BLaER1 (cell line): ENCODE results near the gene TRIM15.

ENCODE experiments used
- H3K27ac ChIP-seq: shearing (Covaris generic); formaldehyde crosslinking; 2 replicates; pipeline ENCODE4 v1.8.1; 2022
- H3K27me3 ChIP-seq: shearing (Covaris generic); formaldehyde crosslinking; 2 replicates; pipeline ENCODE4 v1.8.1; 2022
- H3K36me3 ChIP-seq: shearing (Covaris generic); formaldehyde crosslinking; 2 replicates; pipeline ENCODE4 v1.8.1; 2022
- H3K4me1 ChIP-seq: shearing (Covaris generic); formaldehyde crosslinking; 2 replicates; pipeline ENCODE4 v1.8.1; 2022
- H3K4me2 ChIP-seq: shearing (Covaris generic); formaldehyde crosslinking; 2 replicates; pipeline ENCODE4 v1.8.1; 2022
- H3K4me3 ChIP-seq: shearing (Covaris generic); formaldehyde crosslinking; 2 replicates; pipeline ENCODE4 v1.8.1; 2022
- H3K9ac ChIP-seq: shearing (Covaris generic); formaldehyde crosslinking; 2 replicates; pipeline ENCODE4 v1.8.1; 2022
- H3K9me3 ChIP-seq: shearing (Covaris generic); formaldehyde crosslinking; 2 replicates; pipeline ENCODE4 v1.8.1; 2022
- H4K20me1 ChIP-seq: shearing (Covaris generic); formaldehyde crosslinking; 2 replicates; pipeline ENCODE4 v1.8.1; 2022
- Cebpa-rat ChIP-seq: shearing (Covaris generic); IDR thresholded peaks from 2 replicates; pipeline ENCODE4 v1.8.1; 2022

Gene TRIM15

DNA sequence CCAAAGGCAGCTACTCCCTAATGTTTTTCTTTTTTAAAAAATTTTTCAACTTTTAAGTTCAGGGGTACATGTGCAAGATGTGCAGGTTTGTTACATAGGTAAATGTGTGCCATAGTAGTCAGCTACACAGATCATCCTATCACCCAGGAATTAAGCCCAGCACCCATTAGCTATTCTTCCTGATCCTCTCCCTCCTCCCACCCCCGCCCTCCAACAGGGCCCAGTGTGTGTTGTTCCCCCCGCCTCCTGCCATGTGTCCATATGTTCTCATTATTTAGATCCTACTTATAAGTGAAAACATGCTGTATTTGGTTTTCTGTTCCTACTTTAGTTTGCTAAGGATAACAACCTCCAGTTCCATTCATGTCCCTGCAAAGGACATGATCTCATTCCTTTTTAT lies 12.4 kb downstream of the TRIM15 start:
- Histone ChIP-seq H3K4me1 (no peaks in the 10 kb centered on the region), H3K36me3 (no peaks in the 10 kb centered on the region), H3K9me3 (peaks cover 15% of the 10 kb centered on the region), H3K9ac (no peak overlapping the region), H3K27ac (no peak overlapping the region), H3K4me2 (no peak overlapping the region), H3K27me3 (peaks cover 19% of the 10 kb centered on the region), H4K20me1 (no peaks in the 10 kb centered on the region), H3K4me3 (no peak overlapping the region)
- TF ChIP-seq Cebpa-rat = no peak

- Histone ChIP-seq H4K20me1 (no peaks in the 10 kb centered on the region), H3K36me3 (peaks cover 13% of the 10 kb centered on the region; the same call in 1 of the 2 replicates), H3K27me3 (no peaks in the 10 kb centered on the region), H3K27ac (no peak overlapping the region), H3K9ac (no peak overlapping the region), H3K4me2 (no peak overlapping the region), H3K9me3 (peaks cover 28% of the 10 kb centered on the region), H3K4me1 (no peaks in the 10 kb centered on the region), H3K4me3 (no peak overlapping the region)
- TF ChIP-seq Cebpa-rat = no peak
Measured at GRCh38 chr6:30178837-30179236, 15.5 kb downstream of the TRIM15 start.

DNA sequence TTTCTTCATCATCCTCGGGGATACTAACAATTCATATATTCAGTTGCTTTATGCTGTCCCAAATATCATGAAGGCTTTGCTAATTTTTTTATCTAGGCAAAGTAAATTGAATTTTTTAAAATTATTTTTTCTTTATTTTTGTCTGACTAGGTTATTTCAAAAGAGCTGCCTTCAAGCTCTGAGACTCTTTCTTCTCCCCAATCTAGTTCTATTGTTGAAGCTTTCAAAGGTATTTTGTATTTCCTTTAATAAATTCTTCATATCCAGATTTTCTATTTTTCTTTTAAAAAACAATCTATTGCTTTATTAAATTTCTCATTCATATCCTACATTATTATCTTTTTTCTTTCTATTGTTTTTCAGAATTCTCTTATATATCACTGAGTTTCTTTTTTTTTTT lies 16.8 kb downstream of the TRIM15 start:
- Histone ChIP-seq H3K4me2 (no peak overlapping the region), H3K27me3 (no peaks in the 10 kb centered on the region), H3K9ac (no peak overlapping the region), H4K20me1 (no peaks in the 10 kb centered on the region), H3K4me3 (no peak overlapping the region), H3K27ac (no peak overlapping the region), H3K4me1 (no peaks in the 10 kb centered on the region), H3K36me3 (peaks cover 26% of the 10 kb centered on the region), H3K9me3 (peaks cover 28% of the 10 kb centered on the region)
- TF ChIP-seq Cebpa-rat = no peak

- no peak overlapping the region for H3K4me2 ChIP-seq
- 0 out of 2 replicates have a peak, but pooled peaks cover 5% of the 10 kb centered on the region for H4K20me1 ChIP-seq
- no peak for TF ChIP-seq Cebpa-rat
- no peak overlapping the region for H3K4me3 ChIP-seq
- no peak overlapping the region for H3K27ac ChIP-seq
- no peak overlapping the region for H3K9ac ChIP-seq
- H3K4me1 ChIP-seq = no peaks in the 10 kb centered on the region
- no peaks in the 10 kb centered on the region for H3K27me3 ChIP-seq
- H3K9me3 ChIP-seq = peaks cover 26% of the 10 kb centered on the region
- peaks cover 67% of the 10 kb centered on the region for H3K36me3 ChIP-seq
Measured at GRCh38 chr6:30184417-30185031, 21.2 kb downstream of the TRIM15 start.

- Histone ChIP-seq H3K27ac (no peak overlapping the region), H3K9ac (no peak overlapping the region), H4K20me1 (0 out of 2 replicates have a peak, but pooled peaks cover 5% of the 10 kb centered on the region), H3K4me1 (no peaks in the 10 kb centered on the region), H3K9me3 (peaks cover 11% of the 10 kb centered on the region), H3K4me3 (no peak overlapping the region), H3K27me3 (no peaks in the 10 kb centered on the region), H3K36me3 (peaks cover 81% of the 10 kb centered on the region), H3K4me2 (no peak overlapping the region)
- TF ChIP-seq Cebpa-rat = no peak
Measured at GRCh38 chr6:30185846-30186484, 22.6 kb downstream of the TRIM15 start.

DNA sequence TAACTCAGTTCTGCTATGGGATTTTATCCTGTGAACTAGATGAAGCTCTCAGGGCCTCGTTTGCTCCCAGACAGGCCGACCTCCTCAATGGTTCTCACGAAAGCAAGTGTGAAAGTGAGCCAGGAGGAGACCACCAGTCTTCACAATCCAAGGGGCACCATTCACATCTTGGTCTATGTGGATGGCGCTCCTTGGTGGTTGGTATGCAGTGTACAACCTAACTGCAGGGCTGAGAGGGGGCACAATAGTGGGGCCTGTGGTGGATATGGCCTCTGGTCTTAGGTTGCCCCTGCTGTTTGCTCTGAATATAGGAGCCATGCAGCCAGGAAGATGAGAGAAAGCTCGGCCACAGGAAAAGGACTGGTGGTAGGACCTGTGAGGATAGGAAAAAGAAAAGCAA lies 25.2 kb downstream of the TRIM15 start:
- no peaks in the 10 kb centered on the region for H3K27me3 ChIP-seq
- H3K36me3 ChIP-seq = peaks cover 85% of the 10 kb centered on the region
- H4K20me1 ChIP-seq = peaks cover 14% of the 10 kb centered on the region; the same call in 1 of the 2 replicates
- TF ChIP-seq Cebpa-rat = no peak
- H3K27ac ChIP-seq = no peak overlapping the region
- no peak overlapping the region for H3K4me3 ChIP-seq
- no peaks in the 10 kb centered on the region for H3K4me1 ChIP-seq
- H3K9me3 ChIP-seq = no peaks in the 10 kb centered on the region
- no peak overlapping the region for H3K9ac ChIP-seq
- H3K4me2 ChIP-seq = no peak overlapping the region

DNA sequence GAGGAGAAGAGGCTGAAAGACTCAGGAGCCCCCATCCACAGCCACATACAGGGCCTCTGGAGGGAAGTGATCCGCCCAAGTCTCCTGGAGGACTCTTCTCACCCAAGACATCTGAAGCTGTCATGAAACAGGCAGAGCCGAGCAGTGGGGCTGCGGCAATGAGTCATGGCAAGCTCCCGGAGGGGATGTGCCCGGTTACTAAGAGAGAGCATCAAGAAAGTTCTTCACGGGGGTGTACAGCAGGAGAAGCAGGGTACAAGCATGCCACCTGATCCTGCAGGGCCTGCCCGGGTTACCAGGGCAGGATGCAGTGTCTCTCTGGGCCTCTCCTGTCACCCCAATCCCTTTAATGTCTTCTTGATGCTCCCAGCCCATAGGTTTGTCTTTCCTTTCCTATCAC lies 28.7 kb downstream of the TRIM15 start:
- Histone ChIP-seq H4K20me1 (peaks cover 26% of the 10 kb centered on the region), H3K4me3 (no peak overlapping the region), H3K4me2 (no peak overlapping the region), H3K9ac (no peak overlapping the region), H3K36me3 (peaks cover 84% of the 10 kb centered on the region), H3K27ac (no peak overlapping the region), H3K4me1 (no peaks in the 10 kb centered on the region), H3K27me3 (no peaks in the 10 kb centered on the region), H3K9me3 (no peaks in the 10 kb centered on the region)
- no peak for TF ChIP-seq Cebpa-rat

DNA sequence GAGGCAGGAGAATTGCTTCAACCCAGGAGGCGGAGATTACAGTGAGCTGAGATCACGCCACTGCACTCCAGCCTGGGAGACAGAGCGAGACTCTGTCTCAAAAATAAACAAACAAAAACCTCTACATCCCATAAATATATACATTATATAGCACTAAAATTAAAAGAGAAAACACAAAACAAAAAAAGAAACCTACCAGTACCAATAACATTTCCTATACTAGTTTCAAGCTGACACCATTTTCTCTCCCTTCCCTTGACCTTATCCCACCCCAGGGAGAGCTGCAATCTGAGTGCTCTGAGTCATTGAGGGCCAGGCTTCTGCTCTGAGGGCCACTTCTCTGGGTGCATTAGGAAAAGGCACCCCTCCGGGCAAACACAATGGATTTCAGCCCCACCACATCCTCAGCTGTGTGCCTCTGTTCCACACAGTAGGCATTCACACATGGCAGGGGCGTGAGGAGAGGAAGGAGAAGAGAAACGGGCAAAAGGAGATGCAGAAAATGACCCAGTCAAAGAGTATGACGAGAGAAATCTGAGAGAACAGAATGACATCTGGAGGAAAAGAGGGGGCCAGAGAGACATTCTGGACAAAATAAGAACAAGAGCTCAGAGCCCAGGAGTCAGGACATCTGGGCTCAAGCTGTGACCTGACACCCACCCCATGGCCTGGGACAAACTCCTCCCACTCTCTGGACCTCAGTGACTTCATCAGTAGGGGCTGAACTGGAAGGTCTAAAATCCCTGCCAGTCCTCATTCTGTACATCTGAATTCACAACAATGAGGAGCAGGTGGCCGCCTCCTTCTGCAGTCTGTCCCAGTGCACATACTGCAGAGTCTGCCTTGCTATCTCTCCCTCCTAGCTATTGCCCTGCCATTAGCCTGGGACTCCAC lies 31.7 kb downstream of the TRIM15 start:
- peaks cover under 1% of the 10 kb centered on the region; the same call in 1 of the 2 replicates for H3K4me1 ChIP-seq
- TF ChIP-seq Cebpa-rat = no peak
- no peak overlapping the region for H3K4me2 ChIP-seq
- H4K20me1 ChIP-seq = peaks cover 48% of the 10 kb centered on the region
- H3K36me3 ChIP-seq = peaks cover 84% of the 10 kb centered on the region
- H3K27me3 ChIP-seq = no peaks in the 10 kb centered on the region
- H3K9ac ChIP-seq = no peak overlapping the region
- H3K4me3 ChIP-seq = no peak overlapping the region
- no peaks in the 10 kb centered on the region for H3K9me3 ChIP-seq
- H3K27ac ChIP-seq = no peak overlapping the region

GRCh38 chr6:30195951-30196350 lies 32.6 kb downstream of the TRIM15 start:
- no peaks in the 10 kb centered on the region for H3K9me3 ChIP-seq
- H3K9ac ChIP-seq = no peak overlapping the region
- no peak overlapping the region for H3K4me3 ChIP-seq
- no peak for TF ChIP-seq Cebpa-rat
- peaks cover 57% of the 10 kb centered on the region for H4K20me1 ChIP-seq
- no peak overlapping the region for H3K27ac ChIP-seq
- H3K27me3 ChIP-seq = no peaks in the 10 kb centered on the region
- peaks cover 84% of the 10 kb centered on the region for H3K36me3 ChIP-seq
- H3K4me1 ChIP-seq = peaks cover 9% of the 10 kb centered on the region
- H3K4me2 ChIP-seq = no peak overlapping the region

- Histone ChIP-seq H3K9me3 (no peaks in the 10 kb centered on the region), H3K9ac (no peak overlapping the region), H3K4me2 (no peak overlapping the region), H3K36me3 (peaks cover 80% of the 10 kb centered on the region), H4K20me1 (peaks cover 62% of the 10 kb centered on the region), H3K27ac (no peak overlapping the region), H3K27me3 (no peaks in the 10 kb centered on the region), H3K4me1 (peaks cover 14% of the 10 kb centered on the region), H3K4me3 (no peak overlapping the region)
- no peak for TF ChIP-seq Cebpa-rat
Measured at GRCh38 chr6:30196376-30196775, 33.0 kb downstream of the TRIM15 start.
